Liver (tissue), 9 donors: ENCODE measurements around the gene SLC25A42. TPM values are rescaled to one million over a fixed set of nuclear protein-coding genes. Genes with fewer than 3 reads are reported as not detected.
"Not testable (repeated sequence)": the region's sequence is repeated elsewhere in the genome, so short reads cannot be mapped to it uniquely, and the experiment has no call there.

ENCODE experiments used
- DNase-seq: peaks from one replicate; pipeline ENCODE4 v3.0.0-alpha.2; 2017; ENCODE audit warnings: low spot score
- H3K27ac ChIP-seq, 2 donors: one replicate each; pipeline ENCODE4 v1.7.0; 2013; ENCODE audit warnings: inconsistent platforms in 2 of 2, low read length in 2 of 2, control low read depth in 1 of 2, low read depth in 1 of 2, mild to moderate bottlenecking in 1 of 2
- H3K27me3 ChIP-seq, 4 donors: one replicate each; pipeline versions ENCODE4 v1.6.1 to v1.7.0; 2013; ENCODE audit warnings: low read length in 3 of 4, inconsistent platforms in 1 of 4, mild to moderate bottlenecking in 1 of 4, moderate library complexity in 1 of 4; ENCODE audit not compliant: control insufficient read depth in 4 of 4, insufficient read depth in 4 of 4
- H3K36me3 ChIP-seq, 4 donors: one replicate each; pipeline versions ENCODE4 v1.6.1 to v1.7.0; 2013; ENCODE audit warnings: low read length in 3 of 4, mild to moderate bottlenecking in 3 of 4, low read depth in 1 of 4, moderate library complexity in 1 of 4; ENCODE audit not compliant: control insufficient read depth in 4 of 4, insufficient read depth in 3 of 4
- H3K4me1 ChIP-seq, 4 donors: one replicate each; pipeline versions ENCODE4 v1.6.1 to v1.7.0; 2013; ENCODE audit warnings: low read length in 3 of 4, mild to moderate bottlenecking in 3 of 4, moderate library complexity in 1 of 4; ENCODE audit not compliant: control insufficient read depth in 4 of 4, insufficient read depth in 4 of 4
- H3K4me3 ChIP-seq, 3 donors: one replicate each; pipeline versions ENCODE4 v1.6.1 to v1.7.0; 2013; ENCODE audit warnings: low read length in 3 of 3, control low read depth in 1 of 3, low read depth in 1 of 3, mild to moderate bottlenecking in 1 of 3
- H3K9ac ChIP-seq, 2 donors: one replicate each; pipeline ENCODE4 v1.7.0; 2013; ENCODE audit warnings: low read length in 2 of 2, mild to moderate bottlenecking in 2 of 2, moderate library complexity in 2 of 2, control low read depth in 1 of 2, low read depth in 1 of 2
- H3K9me3 ChIP-seq, 4 donors: one replicate each; pipeline versions ENCODE4 v1.6.1 to v1.7.0; 2013; ENCODE audit warnings: low read length in 3 of 4; ENCODE audit not compliant: control insufficient read depth in 4 of 4
- EGR1 ChIP-seq, 2 donors: IDR thresholded peaks; 2 replicates each; pipeline ENCODE4 v1.6.1; 2016 to 2018; ENCODE audit warnings: antibody characterized with exemption in 2 of 2, low read depth in 2 of 2
- FOXA1 ChIP-seq: IDR thresholded peaks from 2 replicates; pipeline ENCODE4 v1.6.1; 2016; ENCODE audit warnings: antibody characterized with exemption
- GABPA ChIP-seq, 2 donors: IDR thresholded peaks in 1 of 2; conservative IDR thresholded peaks in 1 of 2; 2 replicates each; pipeline ENCODE4 v1.6.1; 2016; ENCODE audit warnings: antibody characterized with exemption in 2 of 2, mild to moderate bottlenecking in 1 of 2, moderate library complexity in 1 of 2
- HNF4A ChIP-seq, 2 donors: conservative IDR thresholded peaks; 2 replicates each; pipeline ENCODE4 v1.6.1; 2016; ENCODE audit warnings: antibody characterized with exemption in 2 of 2, mild to moderate bottlenecking in 2 of 2
- HNF4G ChIP-seq: IDR thresholded peaks from 2 replicates; pipeline ENCODE4 v1.6.1; 2016; ENCODE audit warnings: antibody characterized with exemption
- JUND ChIP-seq, 2 donors: IDR thresholded peaks; 2 replicates each; pipeline ENCODE4 v1.6.1; 2016; ENCODE audit warnings: antibody characterized with exemption in 2 of 2
- NR2F2 ChIP-seq: IDR thresholded peaks from 2 replicates; pipeline ENCODE4 v1.6.1; 2016; ENCODE audit warnings: antibody characterized with exemption
- RAD21 ChIP-seq, 2 donors: IDR thresholded peaks; 2 replicates each; pipeline ENCODE4 v1.6.1; 2016; ENCODE audit warnings: antibody characterized with exemption in 2 of 2, mild to moderate bottlenecking in 2 of 2
- RXRA ChIP-seq, 2 donors: IDR thresholded peaks; 2 replicates each; pipeline ENCODE4 v1.6.1; 2017 to 2018; ENCODE audit warnings: antibody characterized with exemption in 2 of 2, mild to moderate bottlenecking in 1 of 2
- SP1 ChIP-seq: IDR thresholded peaks from 2 replicates; pipeline ENCODE4 v1.6.1; 2018; ENCODE audit warnings: antibody characterized with exemption, mild to moderate bottlenecking
- TAF1 ChIP-seq: conservative IDR thresholded peaks from 2 replicates; pipeline ENCODE4 v1.6.1; 2016; ENCODE audit warnings: antibody characterized with exemption, mild to moderate bottlenecking
- YY1 ChIP-seq: IDR thresholded peaks from 2 replicates; pipeline ENCODE4 v1.6.1; 2016; ENCODE audit warnings: antibody characterized with exemption, mild to moderate bottlenecking
- WGBS: extraction: QIAGEN DNeasy Blood & Tissue Kit; methylation state at CpG from one replicate; pipeline ENCODE4 v1.1.7; 2013; 5-methylcytosine and 5-hydroxymethylcytosine counted together
- polyA plus RNA-seq, 2 donors: library from polyadenylated mRNA; stranded (reverse) in 1 of 2; unstranded in 1 of 2; fragments of 200-250 nt in 1 of 2; fragments of >200 nt in 1 of 2; fragmentation: Nextera tagmentation in 1 of 2; extraction: Ambion mirVana in 1 of 2; gene quantifications; one replicate each; pipeline versions ENCODE4 v1.2.1 to v1.2.3, GENCODE V29; 2013 to 2015
- total RNA-seq, 2 donors: library from RNA; depleted of rRNA; stranded (reverse); fragments of >200 nt; gene quantifications; one replicate each; pipeline ENCODE4 v1.2.3, GENCODE V29; 2014
- TF ChIP-seq, protein P1 (sequence below): IDR thresholded peaks from 2 replicates; pipeline ENCODE4 v1.6.1; 2016; ENCODE audit warnings: antibody characterized with exemption
- TF ChIP-seq, protein P2 (sequence below): IDR thresholded peaks from 2 replicates; pipeline ENCODE4 v1.6.1; 2016; ENCODE audit warnings: antibody characterized with exemption
- TF ChIP-seq, protein P3 (sequence below): IDR thresholded peaks from 2 replicates; pipeline ENCODE4 v1.6.1; 2016; ENCODE audit warnings: antibody characterized with exemption
- TF ChIP-seq, protein P4 (sequence below): IDR thresholded peaks from 2 replicates; pipeline ENCODE4 v1.6.1; 2016; ENCODE audit warnings: antibody characterized with exemption, mild to moderate bottlenecking
- donor health status: healthy.
- donor health status: healthy.
- donor health status: healthy.
- donor health status: healthy.
- donor health status: healthy.

SLC25A42 gene
- total and polyA plus RNA-seq, 4 donors, result 24.7 to 89.6 (median 60.2) TPM

DNA sequence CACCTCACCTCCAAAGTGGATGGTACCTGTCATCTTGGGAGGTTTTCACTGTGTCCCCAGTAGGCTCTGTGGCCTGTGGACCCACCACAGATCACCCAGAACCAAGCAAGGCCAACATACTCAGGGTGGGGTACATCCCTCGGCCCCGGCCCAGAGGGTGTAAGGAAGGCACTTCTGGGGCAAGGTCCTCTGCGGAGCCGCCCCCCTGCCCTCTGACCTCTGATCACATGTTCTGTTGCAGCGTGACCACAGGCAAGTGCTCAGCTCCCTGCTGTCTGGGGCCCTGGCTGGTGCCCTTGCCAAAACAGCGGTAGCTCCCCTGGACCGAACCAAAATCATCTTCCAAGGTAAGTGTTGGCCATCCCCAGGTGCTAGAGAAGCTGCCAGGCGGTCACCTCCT is 37.7 kb downstream of the SLC25A42 start:
- Histone ChIP-seq H3K27ac (peak overlapping the region; percentile 97 to 98), H3K4me1 (peaks cover 25 to 57% (median 39%) of the 10 kb centered on the region in 4 donors), H3K27me3 (no peaks in the 10 kb centered on the region), H3K9me3 (no peaks in the 10 kb centered on the region), H3K4me3 (no peak overlapping the region), H3K36me3 (peaks cover 0 to 4% (median 1%) of the 10 kb centered on the region in 4 donors), H3K9ac (no peak overlapping the region)
- TF ChIP-seq FOXA1 (no peak), HNF4G (peak; percentile 21), RXRA (IDR thresholded peaks at IDR 0.05) (peak; percentile 71 to 85), TAF1 (no peak), RAD21 (IDR thresholded peaks at IDR 0.05) (peak; percentile 10 to 22), EGR1 (IDR thresholded peaks at IDR 0.05; ENCODE audit: low read depth in 2 of 2) (no peak), HNF4A (conservative IDR thresholded peaks at IDR 0.05) (peak; percentile 87 to 90), SP1 (peak; percentile 44), GABPA (IDR thresholded peaks at IDR 0.05 in 1 of 2, conservative IDR thresholded peaks at IDR 0.05 in 1 of 2) (no peak), YY1 (peak; percentile 46), NR2F2 (peak; percentile 72), JUND (IDR thresholded peaks at IDR 0.05) (peak in 1 of 2 donors; percentile 13)
- TF ChIP-seq, protein P1, sequence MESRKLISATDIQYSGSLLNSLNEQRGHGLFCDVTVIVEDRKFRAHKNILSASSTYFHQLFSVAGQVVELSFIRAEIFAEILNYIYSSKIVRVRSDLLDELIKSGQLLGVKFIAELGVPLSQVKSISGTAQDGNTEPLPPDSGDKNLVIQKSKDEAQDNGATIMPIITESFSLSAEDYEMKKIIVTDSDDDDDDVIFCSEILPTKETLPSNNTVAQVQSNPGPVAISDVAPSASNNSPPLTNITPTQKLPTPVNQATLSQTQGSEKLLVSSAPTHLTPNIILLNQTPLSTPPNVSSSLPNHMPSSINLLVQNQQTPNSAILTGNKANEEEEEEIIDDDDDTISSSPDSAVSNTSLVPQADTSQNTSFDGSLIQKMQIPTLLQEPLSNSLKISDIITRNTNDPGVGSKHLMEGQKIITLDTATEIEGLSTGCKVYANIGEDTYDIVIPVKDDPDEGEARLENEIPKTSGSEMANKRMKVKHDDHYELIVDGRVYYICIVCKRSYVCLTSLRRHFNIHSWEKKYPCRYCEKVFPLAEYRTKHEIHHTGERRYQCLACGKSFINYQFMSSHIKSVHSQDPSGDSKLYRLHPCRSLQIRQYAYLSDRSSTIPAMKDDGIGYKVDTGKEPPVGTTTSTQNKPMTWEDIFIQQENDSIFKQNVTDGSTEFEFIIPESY, result no peak
- TF ChIP-seq, protein P2, sequence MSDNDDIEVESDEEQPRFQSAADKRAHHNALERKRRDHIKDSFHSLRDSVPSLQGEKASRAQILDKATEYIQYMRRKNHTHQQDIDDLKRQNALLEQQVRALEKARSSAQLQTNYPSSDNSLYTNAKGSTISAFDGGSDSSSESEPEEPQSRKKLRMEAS, result peak; percentile 57
- TF ChIP-seq, protein P3, sequence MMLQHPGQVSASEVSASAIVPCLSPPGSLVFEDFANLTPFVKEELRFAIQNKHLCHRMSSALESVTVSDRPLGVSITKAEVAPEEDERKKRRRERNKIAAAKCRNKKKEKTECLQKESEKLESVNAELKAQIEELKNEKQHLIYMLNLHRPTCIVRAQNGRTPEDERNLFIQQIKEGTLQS, result no peak
- TF ChIP-seq, protein P4, sequence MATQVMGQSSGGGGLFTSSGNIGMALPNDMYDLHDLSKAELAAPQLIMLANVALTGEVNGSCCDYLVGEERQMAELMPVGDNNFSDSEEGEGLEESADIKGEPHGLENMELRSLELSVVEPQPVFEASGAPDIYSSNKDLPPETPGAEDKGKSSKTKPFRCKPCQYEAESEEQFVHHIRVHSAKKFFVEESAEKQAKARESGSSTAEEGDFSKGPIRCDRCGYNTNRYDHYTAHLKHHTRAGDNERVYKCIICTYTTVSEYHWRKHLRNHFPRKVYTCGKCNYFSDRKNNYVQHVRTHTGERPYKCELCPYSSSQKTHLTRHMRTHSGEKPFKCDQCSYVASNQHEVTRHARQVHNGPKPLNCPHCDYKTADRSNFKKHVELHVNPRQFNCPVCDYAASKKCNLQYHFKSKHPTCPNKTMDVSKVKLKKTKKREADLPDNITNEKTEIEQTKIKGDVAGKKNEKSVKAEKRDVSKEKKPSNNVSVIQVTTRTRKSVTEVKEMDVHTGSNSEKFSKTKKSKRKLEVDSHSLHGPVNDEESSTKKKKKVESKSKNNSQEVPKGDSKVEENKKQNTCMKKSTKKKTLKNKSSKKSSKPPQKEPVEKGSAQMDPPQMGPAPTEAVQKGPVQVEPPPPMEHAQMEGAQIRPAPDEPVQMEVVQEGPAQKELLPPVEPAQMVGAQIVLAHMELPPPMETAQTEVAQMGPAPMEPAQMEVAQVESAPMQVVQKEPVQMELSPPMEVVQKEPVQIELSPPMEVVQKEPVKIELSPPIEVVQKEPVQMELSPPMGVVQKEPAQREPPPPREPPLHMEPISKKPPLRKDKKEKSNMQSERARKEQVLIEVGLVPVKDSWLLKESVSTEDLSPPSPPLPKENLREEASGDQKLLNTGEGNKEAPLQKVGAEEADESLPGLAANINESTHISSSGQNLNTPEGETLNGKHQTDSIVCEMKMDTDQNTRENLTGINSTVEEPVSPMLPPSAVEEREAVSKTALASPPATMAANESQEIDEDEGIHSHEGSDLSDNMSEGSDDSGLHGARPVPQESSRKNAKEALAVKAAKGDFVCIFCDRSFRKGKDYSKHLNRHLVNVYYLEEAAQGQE, result peak; percentile 14
- WGBS, result 42% methylated on average over 8 of the region's 8 CpGs
- no peak for DNase-seq

DNA sequence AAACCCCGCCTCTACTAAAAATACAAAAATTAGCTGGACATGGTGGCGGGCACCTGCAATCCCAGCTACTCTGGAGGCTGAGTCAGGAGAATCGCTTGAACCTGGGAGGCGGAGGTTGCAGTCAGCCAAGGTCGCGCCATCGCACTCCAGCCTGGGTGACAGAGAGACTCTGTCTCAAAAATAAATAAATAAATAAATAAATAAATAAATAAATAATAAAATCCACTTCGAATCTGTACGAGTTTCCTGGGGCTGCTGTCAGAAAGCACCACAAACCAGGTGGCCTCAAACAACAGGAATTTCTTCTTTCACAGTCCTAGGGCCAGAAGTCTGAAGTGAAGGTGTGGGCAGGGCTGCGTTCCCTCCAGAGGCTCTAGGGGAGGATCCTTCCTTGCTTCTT is 38.8 kb downstream of the SLC25A42 start:
- not testable (repeated sequence) for H3K36me3 ChIP-seq, H3K9ac ChIP-seq, H3K27me3 ChIP-seq, DNase-seq, H3K4me3 ChIP-seq, H3K9me3 ChIP-seq
- peaks cover 22 to 48% (median 32%) of the 10 kb centered on the region in 4 donors for H3K4me1 ChIP-seq
- 92% methylated on average over 10 of the region's 10 CpGs for WGBS
- H3K27ac ChIP-seq, result peak overlapping the region in 1 of 2 donors; percentile 15
